Transverse colon (tissue), 4 donors: Measurements from ENCODE around the gene ECPAS.

Experiments used
- EP300 ChIP-seq: sonication (generic); formaldehyde crosslinking; IDR thresholded peaks from one replicate; pipeline ENCODE4 v1.6.1; 2017; ENCODE audit warnings: antibody characterized with exemption, low read depth
- POLR2A ChIP-seq: fragments of 450-650 bp; IDR thresholded peaks from one replicate; pipeline ENCODE4 v1.6.1; 2016; ENCODE audit warnings: antibody characterized with exemption, mild to moderate bottlenecking, moderate library complexity
- POLR2AphosphoS5 ChIP-seq, 3 donors: sonication (generic); formaldehyde crosslinking; IDR thresholded peaks; one replicate each; pipeline ENCODE4 v1.6.1; 2016; ENCODE audit warnings: antibody characterized with exemption in 3 of 3
- TF ChIP-seq, protein P1 (sequence below), 5 experiments: fragments of 200-600 bp in 3 of 5; fragments of 450-650 bp in 2 of 5; sonication (generic) in 3 of 5; IDR thresholded peaks; 1 replicate in 2 of 5; 2 replicates in 3 of 5; pipeline ENCODE4 v1.5.1; 2016 to 2017; ENCODE audit warnings: antibody characterized with exemption in 5 of 5, inconsistent platforms in 3 of 5, mild to moderate bottlenecking in 2 of 5, moderate library complexity in 1 of 5

DNA sequence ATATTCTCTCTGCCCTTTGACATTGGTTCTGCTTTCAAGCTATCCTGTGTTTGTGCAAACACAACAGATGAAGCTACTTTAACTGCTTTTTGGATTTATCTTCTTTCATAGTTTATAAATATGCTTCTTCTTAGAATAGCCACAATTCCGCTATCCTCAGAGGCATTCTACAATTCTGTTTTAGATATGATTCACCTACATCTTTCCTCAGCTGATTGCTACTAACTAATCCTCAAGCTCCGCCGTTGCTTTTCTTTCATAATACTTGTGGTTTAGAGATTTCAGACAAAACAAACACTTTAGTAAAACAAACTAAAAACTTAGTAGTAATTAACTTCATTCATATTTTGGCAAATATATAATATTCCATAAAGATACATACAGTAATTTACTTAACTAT is 52.5 kb downstream of the ECPAS start:
- TF ChIP-seq, protein P1, sequence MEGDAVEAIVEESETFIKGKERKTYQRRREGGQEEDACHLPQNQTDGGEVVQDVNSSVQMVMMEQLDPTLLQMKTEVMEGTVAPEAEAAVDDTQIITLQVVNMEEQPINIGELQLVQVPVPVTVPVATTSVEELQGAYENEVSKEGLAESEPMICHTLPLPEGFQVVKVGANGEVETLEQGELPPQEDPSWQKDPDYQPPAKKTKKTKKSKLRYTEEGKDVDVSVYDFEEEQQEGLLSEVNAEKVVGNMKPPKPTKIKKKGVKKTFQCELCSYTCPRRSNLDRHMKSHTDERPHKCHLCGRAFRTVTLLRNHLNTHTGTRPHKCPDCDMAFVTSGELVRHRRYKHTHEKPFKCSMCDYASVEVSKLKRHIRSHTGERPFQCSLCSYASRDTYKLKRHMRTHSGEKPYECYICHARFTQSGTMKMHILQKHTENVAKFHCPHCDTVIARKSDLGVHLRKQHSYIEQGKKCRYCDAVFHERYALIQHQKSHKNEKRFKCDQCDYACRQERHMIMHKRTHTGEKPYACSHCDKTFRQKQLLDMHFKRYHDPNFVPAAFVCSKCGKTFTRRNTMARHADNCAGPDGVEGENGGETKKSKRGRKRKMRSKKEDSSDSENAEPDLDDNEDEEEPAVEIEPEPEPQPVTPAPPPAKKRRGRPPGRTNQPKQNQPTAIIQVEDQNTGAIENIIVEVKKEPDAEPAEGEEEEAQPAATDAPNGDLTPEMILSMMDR (IDR thresholded peaks at IDR 0.05), result no peak
- no peak for TF ChIP-seq POLR2A
- no peak for TF ChIP-seq EP300
- TF ChIP-seq POLR2AphosphoS5 (IDR thresholded peaks at IDR 0.05), result no peak
